ENCODE results near the gene GRAMD1B. TPM values are rescaled to one million over a fixed set of nuclear protein-coding genes. Genes with fewer than 3 reads are reported as not detected.

The GRAMD1B gene
- total RNA-seq, 1 experiment from 2014 or later, result 12.7 TPM

DNA sequence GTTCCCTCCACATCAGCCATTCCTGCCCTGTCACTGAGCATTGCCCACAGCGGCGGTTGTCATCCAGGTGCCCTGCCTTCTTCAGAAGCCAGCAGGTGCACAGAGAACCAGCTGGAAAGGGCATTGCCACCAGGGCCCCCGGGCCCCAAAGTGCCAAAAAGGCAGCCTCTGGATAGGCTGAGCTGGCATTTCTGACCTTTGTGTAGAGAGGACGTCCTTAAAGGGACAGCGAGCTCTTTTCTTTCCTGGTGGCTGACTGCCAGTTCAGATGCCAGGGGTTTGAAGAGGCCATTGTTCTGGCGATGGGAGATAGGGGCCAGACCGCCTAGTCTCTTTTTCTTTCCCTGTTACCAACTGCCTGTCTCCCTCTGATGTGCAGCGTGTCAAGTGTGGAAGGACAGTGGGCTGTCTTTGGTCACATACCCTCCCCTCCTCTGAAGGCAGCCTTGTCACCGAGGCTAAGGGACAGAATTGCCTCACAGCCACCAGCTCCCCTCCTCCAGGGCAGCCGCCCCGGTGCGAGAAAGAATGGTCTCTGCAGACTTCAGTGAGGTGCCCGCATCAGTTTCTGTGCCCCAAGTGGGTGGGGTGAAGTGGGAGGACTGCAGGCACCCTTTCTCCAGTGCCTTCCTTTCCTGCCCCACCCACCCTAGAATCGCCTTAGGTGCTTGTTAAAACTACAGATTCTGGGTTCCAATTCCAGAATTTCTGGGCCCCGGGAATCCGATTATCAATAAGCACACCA lies 114.7 kb downstream of the GRAMD1B start:
- CTCF ChIA-PET, result no interaction called here
- Histone ChIP-seq H3K27ac (ENCODE audit: low read depth, low read length) (no peak overlapping the region), H4K20me1 (ENCODE audit: insufficient read depth) (no peaks in the 10 kb centered on the region), H3K27me3 (ENCODE audit: insufficient read depth, low read length) (no peaks in the 10 kb centered on the region), H3K4me3 (replicated peaks in 1 of 2; ENCODE audit: low read depth in 1 of 2, low read length in 2 of 2) (no peak overlapping the region), H3K79me2 (ENCODE audit: insufficient read depth, low read length) (no peaks in the 10 kb centered on the region), H3K9ac (ENCODE audit: low read length) (no peak overlapping the region), H3K4me1 (ENCODE audit: control insufficient read depth in 1 of 2, insufficient read depth in 2 of 2, low read length in 2 of 2) (peaks cover 5 to 20% of the 10 kb centered on the region in 2 experiments; a peak in 3 of 4 replicates), H3K36me3 (ENCODE audit: control insufficient read depth in 1 of 2, insufficient read depth in 2 of 2, low read length in 2 of 2) (no peaks in the 10 kb centered on the region), H3K4me2 (ENCODE audit: low read length) (no peak overlapping the region), H2AFZ (ENCODE audit: low read depth, low read length, poor library complexity, severe bottlenecking) (no peak overlapping the region), H3K9me2 (ENCODE audit: insufficient read depth) (no peaks in the 10 kb centered on the region), H3K9me3 (ENCODE audit: control insufficient read depth in 1 of 2, insufficient read depth in 1 of 2, low read depth in 1 of 2, low read length in 2 of 2) (no peaks in the 10 kb centered on the region)
- DNase-seq (ENCODE audit: low read depth, low spot score) (no peak), ATAC-seq (no peak)
- RAD21 ChIA-PET (ENCODE audit: low non-redundant PET in 1 of 2, low total read pairs in 2 of 2, uncharacterized antibody in 2 of 2, unreplicated experiment in 2 of 2), result no interaction called here
- TF ChIP-seq EZH2phosphoT487 (IDR thresholded peaks at IDR 0.05; ENCODE audit: borderline replicate concordance) (no peak), POLR2A (IDR thresholded peaks at IDR 0.05; ENCODE audit: borderline replicate concordance, extremely low read depth, insufficient read depth, insufficient read length) (no peak), TCF7L2 (IDR thresholded peaks at IDR 0.05; ENCODE audit: borderline replicate concordance, extremely low read depth, insufficient read depth, insufficient read length) (no peak), SP1 (IDR thresholded peaks at IDR 0.05; ENCODE audit: low read depth) (no peak), RAD21 (IDR thresholded peaks at IDR 0.05; ENCODE audit: low read depth) (no peak), YY1 (IDR thresholded peaks at IDR 0.05; ENCODE audit: extremely low read depth, insufficient replicate concordance, low read depth, low read length) (no peak), ZNF274 (IDR thresholded peaks at IDR 0.05; ENCODE audit: low read depth, low read length) (no peak), SRF (IDR thresholded peaks at IDR 0.05; ENCODE audit: low read depth) (no peak), JUND (IDR thresholded peaks at IDR 0.05) (no peak), SIN3A (IDR thresholded peaks at IDR 0.05; ENCODE audit: low read depth) (no peak), CBX3 (IDR thresholded peaks at IDR 0.05; ENCODE audit: low read depth) (no peak)
- POLR2A ChIA-PET, result no interaction called here
- no TSS peak for BruUV-seq (replicated peaks)
- intact Hi-C loops (cut with micrococcal nuclease), result no loop called here
